Activated CD4-positive, alpha-beta T cell treated with anti-CD3 and anti-CD28 coated beads for 48 hours (primary cell): Measurements from ENCODE around the gene HNRNPH3.
A peak's percentile ranks its signal among the peaks of the same experiment; 100 is the strongest.
"Not testable (repeated sequence)": the region's sequence is repeated elsewhere in the genome, so short reads cannot be mapped to it uniquely, and the experiment has no call there.

ENCODE experiments used
- DNase-seq: peaks from one replicate; pipeline ENCODE4 v3.0.0-alpha.2; 2020

HNRNPH3 gene, protein sequence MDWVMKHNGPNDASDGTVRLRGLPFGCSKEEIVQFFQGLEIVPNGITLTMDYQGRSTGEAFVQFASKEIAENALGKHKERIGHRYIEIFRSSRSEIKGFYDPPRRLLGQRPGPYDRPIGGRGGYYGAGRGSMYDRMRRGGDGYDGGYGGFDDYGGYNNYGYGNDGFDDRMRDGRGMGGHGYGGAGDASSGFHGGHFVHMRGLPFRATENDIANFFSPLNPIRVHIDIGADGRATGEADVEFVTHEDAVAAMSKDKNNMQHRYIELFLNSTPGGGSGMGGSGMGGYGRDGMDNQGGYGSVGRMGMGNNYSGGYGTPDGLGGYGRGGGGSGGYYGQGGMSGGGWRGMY

GRCh38 chr10:68331455-68332258 lies at the start of gene HNRNPH3:
Gene HNRNPH3, plus strand, starts transcription at chr10:68332064. Its CDS starts 5,158 bp downstream, at chr10:68337222.
- peak; percentile 99 for DNase-seq

GRCh38 chr10:68284062-68285001 lies 47.5 kb upstream of the HNRNPH3 start:
- no peak for DNase-seq

DNA sequence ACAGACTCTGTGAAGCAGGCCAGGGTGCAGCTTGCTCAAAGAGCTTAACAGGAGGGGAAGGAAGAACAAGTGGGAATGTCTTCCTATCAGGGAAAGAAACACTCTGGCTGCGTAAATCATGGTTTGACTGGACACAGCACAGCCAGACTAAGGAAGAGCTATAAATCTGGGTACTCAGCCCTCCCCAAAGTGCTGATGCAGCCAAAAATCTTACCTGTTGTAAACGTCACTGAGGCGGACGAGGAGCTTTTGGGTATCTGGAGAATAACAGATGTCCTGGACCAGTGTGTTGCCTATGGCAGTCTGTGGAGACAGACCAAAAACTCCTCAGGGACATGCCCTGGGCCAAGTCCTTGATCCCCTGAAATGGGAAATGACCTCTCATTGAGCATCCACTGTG lies 43.1 kb upstream of the HNRNPH3 start:
- DNase-seq: no peak

DNA sequence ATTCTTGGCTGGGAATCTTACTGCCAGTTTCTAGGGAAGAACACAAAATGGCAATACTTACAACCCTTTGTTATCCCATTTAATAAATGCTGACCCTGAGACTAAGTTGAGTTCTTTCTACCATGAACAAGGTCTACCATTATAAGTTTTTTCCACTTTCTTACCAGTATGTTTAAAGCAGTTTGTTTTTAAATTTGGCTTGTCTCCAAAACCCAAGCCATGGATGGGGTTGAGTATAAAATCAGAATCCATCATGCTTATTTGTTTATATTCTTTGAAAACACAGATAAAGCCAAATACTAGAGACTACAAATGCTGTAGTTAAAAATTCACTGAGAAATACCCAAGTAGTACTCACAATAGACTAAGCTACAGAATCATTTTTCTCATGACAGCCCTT lies 41.1 kb upstream of the HNRNPH3 start:
- DNase-seq: no peak

GRCh38 chr10:68296843-68297663 lies 34.8 kb upstream of the HNRNPH3 start:
- DNase-seq: no peak

GRCh38 chr10:68301301-68301700 lies 30.6 kb upstream of the HNRNPH3 start:
- DNase-seq: no peak

DNA sequence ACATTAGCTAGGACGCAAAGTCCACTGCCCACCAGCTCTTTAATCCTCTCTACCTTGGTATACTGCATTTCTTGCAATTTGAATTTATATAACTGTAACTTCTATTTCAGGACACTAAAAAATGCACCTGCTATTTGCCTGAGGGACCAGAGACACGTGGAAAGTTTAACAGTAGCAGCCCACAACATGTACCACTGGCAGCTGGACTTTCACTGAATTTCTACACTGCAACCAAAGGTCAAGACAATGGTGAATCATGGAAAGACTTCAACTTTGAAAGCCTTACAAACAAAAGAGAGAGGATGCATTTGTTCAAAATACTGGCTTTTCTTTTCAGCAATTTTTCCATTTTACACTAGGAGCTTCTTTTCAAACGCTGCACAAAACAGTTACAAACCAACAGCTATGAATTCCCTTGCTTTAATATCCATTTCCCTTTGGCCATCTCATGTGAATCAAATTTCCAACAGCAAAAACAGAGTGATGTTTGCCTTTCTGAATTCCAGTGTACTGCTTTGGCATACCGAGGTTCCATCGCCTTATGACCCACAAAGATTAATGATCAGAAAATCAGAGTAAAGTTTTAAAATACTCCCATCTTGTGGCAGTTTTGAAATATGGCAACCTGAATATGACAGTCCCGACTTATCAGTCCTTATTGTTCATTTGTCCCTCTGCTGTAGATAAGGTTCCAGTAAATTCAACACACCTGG lies 29.9 kb upstream of the HNRNPH3 start:
- DNase-seq: no peak

DNA sequence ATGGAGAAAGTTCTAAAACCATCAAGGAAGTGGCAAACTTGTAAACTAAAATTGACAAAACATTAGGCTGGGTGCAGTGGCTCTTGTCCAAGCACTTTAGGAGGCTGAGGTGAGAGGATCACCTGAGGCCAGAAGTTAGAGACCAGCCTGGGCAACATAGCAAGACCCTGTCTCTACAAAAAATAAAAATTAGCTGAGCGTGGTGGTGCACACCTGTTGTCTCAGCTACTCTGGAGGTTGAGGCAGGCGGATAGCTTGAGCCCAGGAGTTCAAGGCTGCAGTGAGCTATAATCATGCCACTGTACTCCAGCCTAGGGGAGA lies 29.4 kb upstream of the HNRNPH3 start:
- DNase-seq: no peak

DNA sequence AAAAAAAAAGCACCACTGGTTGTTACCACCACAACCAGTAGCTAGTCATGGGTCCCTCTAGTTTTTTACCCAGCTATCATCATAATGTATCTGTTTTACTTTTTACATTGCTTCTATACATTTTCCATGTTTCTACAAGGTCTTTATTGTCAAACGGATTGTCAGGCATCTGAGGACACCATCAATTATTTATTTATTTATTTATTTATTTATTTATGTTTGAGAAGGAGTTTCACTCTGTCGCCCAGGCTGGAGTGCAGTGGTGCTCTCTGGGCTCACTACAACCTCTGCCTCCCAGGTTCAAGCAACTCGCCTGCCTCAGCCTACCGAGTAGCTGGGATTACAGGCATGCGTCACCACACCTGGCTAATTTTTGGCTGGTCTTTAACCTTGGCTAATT lies 29.0 kb upstream of the HNRNPH3 start:
- DNase-seq: no peak

DNA sequence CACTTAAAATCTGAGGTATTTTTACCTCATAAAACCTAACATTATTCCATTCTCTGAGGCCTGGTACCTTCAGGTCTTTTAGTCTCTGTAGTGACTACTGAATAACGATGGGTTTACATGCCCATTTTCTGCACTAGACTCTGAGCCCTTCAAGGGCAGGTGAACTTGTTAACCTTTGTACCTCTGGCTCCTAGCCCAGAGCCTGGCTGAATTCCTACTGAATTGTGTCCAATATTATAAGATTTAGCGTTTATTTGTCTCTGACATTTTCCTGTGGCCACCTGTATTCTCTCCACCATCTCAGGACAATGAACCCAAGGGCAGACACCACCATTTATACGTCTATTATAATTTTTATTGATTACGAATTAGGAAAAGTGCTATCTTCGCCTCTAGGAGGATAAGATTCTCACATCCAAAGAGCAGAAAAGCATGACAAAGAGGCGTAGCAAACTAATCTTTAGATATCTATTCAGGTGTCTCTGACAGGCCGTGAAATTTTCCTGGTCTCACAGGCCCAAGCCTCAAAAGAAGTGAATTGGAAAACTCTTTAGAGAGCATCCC lies 27.9 kb upstream of the HNRNPH3 start:
- no peak for DNase-seq

- no peak for DNase-seq
Measured at GRCh38 chr10:68305854-68306253, 26.0 kb upstream of the HNRNPH3 start.

- DNase-seq: no peak
Measured at GRCh38 chr10:68310531-68310930, 21.3 kb upstream of the HNRNPH3 start.

DNA sequence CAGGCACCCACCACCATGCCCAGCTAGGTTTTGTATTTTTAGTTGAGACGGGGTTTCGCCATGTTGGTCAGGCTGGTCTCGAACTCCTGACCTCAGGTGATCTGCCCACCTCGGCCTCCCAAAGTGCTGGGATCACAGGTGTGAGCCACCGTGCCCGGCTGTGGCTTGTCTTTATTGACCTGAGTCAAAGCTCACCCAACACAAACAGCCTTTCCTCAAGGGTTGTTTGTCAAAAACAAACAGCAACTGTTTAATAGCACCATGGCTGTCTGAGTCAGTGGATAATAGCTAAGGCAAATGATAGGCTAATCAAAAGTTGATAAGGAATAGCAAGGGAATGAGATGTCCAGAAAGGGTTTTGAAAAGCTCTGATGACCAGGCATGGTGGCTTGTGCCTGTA lies 16.9 kb upstream of the HNRNPH3 start:
- DNase-seq: not testable (repeated sequence)

DNA sequence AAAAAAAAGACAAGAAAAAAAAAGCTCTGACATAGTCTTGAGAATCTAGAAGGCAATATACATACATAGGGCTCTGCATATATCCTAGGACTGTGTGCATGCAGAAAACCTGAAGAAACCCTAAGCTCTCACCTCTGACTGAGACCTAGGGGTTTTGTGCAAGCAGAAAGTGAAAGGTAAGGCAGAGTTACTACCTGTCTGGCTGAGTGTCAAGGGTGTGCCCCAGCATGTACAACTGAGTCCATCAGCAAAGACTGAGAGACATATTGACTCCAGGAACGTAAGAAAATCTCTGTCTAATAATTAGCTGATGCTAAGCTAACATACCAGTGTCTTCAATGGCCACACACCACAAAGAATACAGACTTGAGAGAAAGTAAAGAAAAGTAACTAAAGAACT lies 16.3 kb upstream of the HNRNPH3 start:
- DNase-seq: no peak

- no peak for DNase-seq
Measured at GRCh38 chr10:68318331-68319059, 13.4 kb upstream of the HNRNPH3 start.

DNA sequence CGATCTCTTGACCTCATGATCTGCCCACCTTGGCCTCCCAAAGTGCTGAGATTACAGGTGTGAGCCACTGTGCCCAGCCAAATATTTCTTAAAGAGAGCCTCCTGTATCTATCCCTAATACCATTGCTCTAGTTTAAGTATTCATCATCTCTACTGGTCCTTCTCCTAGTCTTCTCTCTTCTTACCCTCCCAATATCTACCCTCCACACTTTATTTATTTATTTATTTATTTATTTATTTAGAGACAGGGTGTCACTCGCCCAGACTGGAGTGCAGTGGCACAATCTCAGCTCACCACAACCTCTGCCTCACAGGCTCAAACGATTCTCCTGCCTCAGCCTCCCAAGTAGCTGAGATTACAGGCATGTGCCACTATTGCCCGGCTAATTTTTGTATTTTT lies 7.5 kb upstream of the HNRNPH3 start:
- not testable (repeated sequence) for DNase-seq

- no peak for DNase-seq
Measured at GRCh38 chr10:68327889-68328786, 3.7 kb upstream of the HNRNPH3 start.

- DNase-seq: no peak
Measured at GRCh38 chr10:68329506-68329861, 2.4 kb upstream of the HNRNPH3 start.

- DNase-seq: peak; percentile 32
Measured at GRCh38 chr10:68330852-68331454, 911 bp upstream of the HNRNPH3 start.
